Measurements from ENCODE around the gene MYO1B. TPM values are rescaled to one million over a fixed set of nuclear protein-coding genes. Genes with fewer than 3 reads are reported as not detected.

Gene MYO1B
- total RNA-seq, 1 donor: 0.73 TPM

DNA sequence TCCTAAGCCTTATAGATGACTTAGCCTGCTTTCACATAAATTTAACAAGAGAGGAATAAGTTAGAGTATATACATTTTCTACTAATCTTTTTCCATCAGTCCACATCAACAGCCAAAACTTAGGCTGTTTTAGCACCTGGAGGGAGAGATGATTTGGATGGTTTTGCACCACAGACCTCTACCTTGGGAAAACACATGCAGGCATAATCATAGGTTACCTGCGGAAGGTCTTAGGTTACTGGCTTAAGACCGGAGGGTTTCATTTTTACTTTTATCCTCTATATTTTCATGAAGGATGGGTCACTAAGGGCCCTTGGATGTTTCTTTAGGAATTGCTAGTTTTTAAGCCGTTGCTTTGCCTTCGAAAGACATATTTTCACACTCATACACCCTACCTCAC lies 66.0 kb downstream of the MYO1B start:
- no peaks in the 10 kb centered on the region for H3K9me3 ChIP-seq (ENCODE audit: low read depth, low read length)
- H3K4me3 ChIP-seq (ENCODE audit: low read length): no peak overlapping the region
- H3K27me3 ChIP-seq (ENCODE audit: insufficient read depth, low read length): no peaks in the 10 kb centered on the region
- H3K4me1 ChIP-seq (ENCODE audit: insufficient read depth, low read length): no peaks in the 10 kb centered on the region

DNA sequence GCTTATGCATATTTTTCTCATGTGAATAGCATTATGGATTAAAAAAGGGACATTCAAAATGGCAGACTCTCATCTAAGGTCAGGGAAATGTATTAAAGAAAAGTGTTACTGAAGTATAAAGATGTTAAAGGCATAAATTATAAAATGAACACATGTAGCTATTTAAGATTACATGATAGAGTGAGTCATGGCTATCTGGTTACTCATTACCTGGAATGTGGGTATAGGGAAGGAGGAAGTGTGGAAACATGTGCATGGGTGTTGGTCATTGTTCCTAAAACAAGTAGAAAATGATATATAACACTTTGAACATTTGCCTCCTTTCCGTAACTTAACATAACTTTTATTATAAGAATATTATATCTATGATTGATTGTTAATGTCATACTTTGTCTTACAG lies 66.4 kb downstream of the MYO1B start:
- Histone ChIP-seq H3K27me3 (ENCODE audit: insufficient read depth, low read length) (no peaks in the 10 kb centered on the region), H3K9me3 (ENCODE audit: low read depth, low read length) (no peaks in the 10 kb centered on the region)

DNA sequence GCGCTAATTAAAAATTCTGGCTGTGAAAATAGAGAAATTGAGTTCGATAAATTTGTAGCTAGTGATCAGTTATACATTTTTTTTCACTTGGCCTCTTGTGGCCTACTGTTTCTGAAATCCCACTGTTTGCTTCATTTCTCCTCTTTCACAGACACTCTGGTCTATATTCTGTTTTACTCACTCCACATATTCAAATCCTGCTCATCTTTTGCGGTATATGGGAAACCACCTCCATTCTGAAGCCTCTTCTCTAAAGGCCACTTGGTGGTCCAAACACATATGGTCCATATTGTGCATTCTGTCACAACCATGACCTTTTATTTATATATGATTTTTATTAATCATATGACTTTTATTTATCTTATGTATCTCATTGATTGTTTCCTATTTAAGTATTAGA lies 67.0 kb downstream of the MYO1B start:
- Histone ChIP-seq H3K9me3 (ENCODE audit: low read depth, low read length) (no peaks in the 10 kb centered on the region), H3K27me3 (ENCODE audit: insufficient read depth, low read length) (no peaks in the 10 kb centered on the region), H3K4me1 (ENCODE audit: insufficient read depth, low read length) (no peaks in the 10 kb centered on the region), H3K4me3 (ENCODE audit: low read length) (no peak overlapping the region)

More for the DNA sequence above, 66.4 kb downstream of the MYO1B start:
- Histone ChIP-seq H3K4me3 (ENCODE audit: low read length) (no peak overlapping the region), H3K4me1 (ENCODE audit: insufficient read depth, low read length) (no peaks in the 10 kb centered on the region)

DNA sequence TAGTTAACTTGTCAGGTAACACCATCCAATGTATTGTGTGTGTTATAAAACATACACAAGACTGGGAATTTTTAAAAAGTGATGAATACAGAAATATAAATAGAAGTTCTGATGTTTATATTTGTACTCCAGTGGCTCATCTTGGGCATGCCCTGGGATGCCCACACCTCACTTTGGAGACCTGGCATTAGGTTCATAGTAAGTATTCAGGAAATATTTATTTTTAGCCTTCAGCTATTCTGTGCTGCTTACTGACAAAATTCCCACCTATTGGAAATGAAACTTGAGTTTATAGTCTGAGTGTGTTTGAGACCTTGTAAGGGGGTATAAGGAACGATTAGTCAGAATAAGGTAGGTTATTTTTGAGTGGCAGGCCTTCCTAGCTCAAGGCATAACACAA lies 67.5 kb downstream of the MYO1B start:
- Histone ChIP-seq H3K9me3 (ENCODE audit: low read depth, low read length) (no peaks in the 10 kb centered on the region), H3K4me3 (ENCODE audit: low read length) (no peak overlapping the region), H3K4me1 (ENCODE audit: insufficient read depth, low read length) (no peaks in the 10 kb centered on the region), H3K27me3 (ENCODE audit: insufficient read depth, low read length) (no peaks in the 10 kb centered on the region)

DNA sequence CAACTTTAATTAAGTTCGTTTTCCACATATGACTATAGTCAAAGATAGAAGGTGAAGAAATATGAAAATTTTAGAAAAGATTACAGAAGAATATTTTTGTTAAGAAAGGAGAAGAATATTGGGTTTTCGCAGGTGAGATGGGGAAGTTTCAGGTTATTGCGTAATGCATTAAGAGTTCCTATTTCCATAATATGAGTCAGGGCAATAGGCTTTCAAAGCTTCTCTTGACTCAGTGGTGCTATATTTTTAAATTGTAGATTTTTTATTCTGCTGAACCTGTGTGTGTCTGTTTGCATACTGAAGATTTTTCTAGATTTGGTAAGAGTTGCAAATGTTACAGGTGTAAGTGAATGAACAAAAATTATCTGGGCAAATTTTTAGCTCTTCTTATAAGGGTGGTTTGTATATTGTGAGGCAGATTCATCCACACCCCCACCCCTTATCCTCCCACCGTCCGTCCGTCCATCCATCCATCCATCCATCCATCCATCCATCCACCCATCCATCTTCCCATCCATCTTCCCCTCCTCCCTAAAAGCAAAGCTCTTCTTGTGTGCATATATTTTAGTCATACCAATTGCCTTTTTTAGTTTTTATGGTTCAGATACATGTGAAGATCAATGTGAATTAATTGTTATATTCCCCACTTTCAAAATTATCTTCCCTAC lies 69.6 kb downstream of the MYO1B start:
- Histone ChIP-seq H3K9me3 (ENCODE audit: low read depth, low read length) (no peaks in the 10 kb centered on the region), H3K4me3 (ENCODE audit: low read length) (no peak overlapping the region), H3K27me3 (ENCODE audit: insufficient read depth, low read length) (no peaks in the 10 kb centered on the region), H3K4me1 (ENCODE audit: insufficient read depth, low read length) (peaks cover 8% of the 10 kb centered on the region)

DNA sequence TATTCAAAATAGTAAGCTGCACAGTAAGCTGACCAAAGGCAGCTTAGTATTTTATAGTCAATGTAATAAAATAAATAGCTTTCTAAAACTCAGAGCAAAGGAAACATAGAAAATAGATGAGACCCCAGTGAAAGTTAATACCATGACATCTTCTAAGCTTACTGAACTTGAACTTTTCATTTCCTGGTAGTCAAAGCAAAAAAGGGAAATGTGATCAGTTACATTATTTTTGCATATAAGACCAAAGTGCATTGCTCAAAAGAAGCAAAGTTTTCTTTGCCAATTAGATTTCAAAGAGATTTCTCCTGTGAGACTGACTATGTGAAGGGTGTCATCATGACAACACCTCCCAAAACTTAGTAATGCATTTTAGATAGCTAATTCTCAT lies 70.2 kb downstream of the MYO1B start:
- no peaks in the 10 kb centered on the region for H3K9me3 ChIP-seq (ENCODE audit: low read depth, low read length)
- peaks cover 8% of the 10 kb centered on the region for H3K4me1 ChIP-seq (ENCODE audit: insufficient read depth, low read length)
- H3K4me3 ChIP-seq (ENCODE audit: low read length): no peak overlapping the region
- no peaks in the 10 kb centered on the region for H3K27me3 ChIP-seq (ENCODE audit: insufficient read depth, low read length)

DNA sequence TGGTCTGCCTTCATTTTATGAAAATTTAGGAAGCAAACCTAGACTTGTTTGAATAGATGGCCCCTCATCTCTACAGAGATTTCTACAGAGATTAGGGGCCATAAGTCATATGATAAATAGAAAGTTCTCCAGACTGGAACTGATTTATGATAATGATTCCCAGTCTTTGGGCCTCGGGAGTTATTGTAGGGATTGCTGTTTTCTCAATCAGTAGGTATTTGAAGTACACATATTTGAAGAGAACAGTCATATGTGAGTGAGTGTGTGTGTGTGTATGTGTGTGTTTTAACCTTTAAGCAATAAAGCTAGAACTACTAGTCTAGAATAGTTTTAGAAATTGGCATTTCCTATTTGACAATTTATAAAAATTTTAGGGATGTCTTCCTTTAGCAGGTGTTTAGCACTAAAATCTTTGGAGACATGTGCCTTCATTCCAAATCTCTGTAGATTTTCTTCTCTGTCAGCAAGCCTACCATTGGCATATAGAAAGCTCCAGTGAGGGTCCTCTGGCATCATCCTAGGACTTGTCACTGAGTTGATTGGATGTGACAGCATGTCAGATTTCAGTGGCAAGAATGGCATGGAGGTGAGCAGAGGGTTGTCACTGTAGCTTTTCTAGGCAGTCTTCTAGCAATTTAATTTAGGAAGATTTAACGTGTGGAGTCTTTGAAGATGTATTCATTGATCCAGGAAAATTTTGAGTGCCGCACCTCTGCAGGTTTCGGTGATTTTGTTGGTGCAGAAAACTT lies 71.2 kb downstream of the MYO1B start:
- Histone ChIP-seq H3K9me3 (ENCODE audit: low read depth, low read length) (no peaks in the 10 kb centered on the region), H3K27me3 (ENCODE audit: insufficient read depth, low read length) (no peaks in the 10 kb centered on the region), H3K4me1 (ENCODE audit: insufficient read depth, low read length) (peaks cover 9% of the 10 kb centered on the region), H3K4me3 (ENCODE audit: low read length) (no peak overlapping the region)

DNA sequence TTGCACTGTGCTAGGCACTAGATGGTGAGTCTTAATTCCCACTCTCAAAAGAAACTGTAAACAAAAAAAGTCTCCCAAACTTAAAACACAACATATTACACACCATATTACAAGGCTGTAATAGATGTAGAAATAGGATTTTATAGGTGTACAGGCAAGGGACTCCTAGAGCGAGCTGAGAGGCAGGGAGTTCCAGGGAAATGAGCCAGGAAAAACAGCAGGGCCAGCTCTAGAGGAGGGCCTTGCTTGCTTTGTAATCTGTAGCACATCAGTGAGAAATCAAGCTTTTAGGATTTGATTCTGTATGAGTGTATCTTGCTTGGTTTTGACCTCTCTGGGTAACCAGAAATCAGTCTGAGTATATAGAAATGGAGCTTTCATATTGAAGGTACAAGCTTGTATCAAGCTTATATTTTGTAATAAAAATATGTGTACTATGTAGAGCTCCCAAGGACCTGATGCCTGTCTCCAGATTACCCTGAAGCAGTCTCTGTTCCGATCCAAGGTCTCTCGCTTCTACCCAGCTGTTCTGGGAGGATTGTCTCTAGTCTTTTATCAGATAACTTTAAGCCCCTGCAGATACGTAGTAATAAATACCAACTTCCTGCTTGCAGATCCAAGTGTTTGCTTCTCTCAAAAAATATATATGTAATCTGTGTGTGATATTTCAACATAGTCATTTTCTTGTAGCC lies 73.0 kb downstream of the MYO1B start:
- no peak overlapping the region for H3K4me3 ChIP-seq (ENCODE audit: low read length)
- H3K9me3 ChIP-seq (ENCODE audit: low read depth, low read length): no peaks in the 10 kb centered on the region
- no peaks in the 10 kb centered on the region for H3K27me3 ChIP-seq (ENCODE audit: insufficient read depth, low read length)
- peaks cover 19% of the 10 kb centered on the region for H3K4me1 ChIP-seq (ENCODE audit: insufficient read depth, low read length)

DNA sequence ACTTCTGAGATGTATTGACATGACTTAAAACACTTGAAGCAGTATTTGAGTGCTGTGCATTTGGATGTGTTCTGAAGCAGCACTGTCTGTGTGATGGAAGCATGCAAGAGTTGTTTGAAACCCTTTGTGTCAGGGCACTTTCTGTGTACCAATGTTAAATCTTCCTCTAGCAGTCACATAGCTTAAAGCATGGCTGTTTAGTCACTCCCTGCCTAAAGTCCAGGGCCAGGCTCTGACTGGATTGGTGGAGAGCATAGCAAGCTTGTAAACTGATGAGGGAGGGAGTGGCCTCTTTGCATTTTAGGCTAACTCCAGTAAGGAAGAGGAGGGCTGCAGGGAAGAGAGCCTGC lies 73.5 kb downstream of the MYO1B start:
- H3K9me3 ChIP-seq (ENCODE audit: low read depth, low read length): no peaks in the 10 kb centered on the region

DNA sequence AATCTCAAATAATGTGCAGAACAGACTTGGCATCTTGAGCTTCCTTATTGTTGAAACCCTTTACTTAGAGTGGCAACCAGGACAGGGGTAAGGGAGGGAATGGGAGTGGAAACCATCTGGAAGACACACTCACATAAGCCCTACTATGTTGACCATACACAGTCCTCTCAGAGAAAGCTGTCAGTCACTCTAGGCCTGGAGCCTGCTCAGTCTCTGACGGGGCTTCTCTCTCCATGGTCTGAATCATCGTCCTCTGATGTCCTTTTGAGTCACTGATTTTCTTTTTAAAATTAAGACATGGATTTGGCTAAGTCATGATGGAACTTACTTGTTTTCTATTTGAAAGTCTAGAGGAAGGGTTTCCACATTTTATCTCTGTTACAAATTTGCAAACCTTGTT lies 74.0 kb downstream of the MYO1B start:
- H3K4me1 ChIP-seq (ENCODE audit: insufficient read depth, low read length): peaks cover 19% of the 10 kb centered on the region
- no peaks in the 10 kb centered on the region for H3K27me3 ChIP-seq (ENCODE audit: insufficient read depth, low read length)
- no peaks in the 10 kb centered on the region for H3K9me3 ChIP-seq (ENCODE audit: low read depth, low read length)
- H3K4me3 ChIP-seq (ENCODE audit: low read length): no peak overlapping the region

More for the DNA sequence above, 73.5 kb downstream of the MYO1B start:
- no peak overlapping the region for H3K4me3 ChIP-seq (ENCODE audit: low read length)
- H3K27me3 ChIP-seq (ENCODE audit: insufficient read depth, low read length): no peaks in the 10 kb centered on the region
- H3K4me1 ChIP-seq (ENCODE audit: insufficient read depth, low read length): peaks cover 19% of the 10 kb centered on the region

DNA sequence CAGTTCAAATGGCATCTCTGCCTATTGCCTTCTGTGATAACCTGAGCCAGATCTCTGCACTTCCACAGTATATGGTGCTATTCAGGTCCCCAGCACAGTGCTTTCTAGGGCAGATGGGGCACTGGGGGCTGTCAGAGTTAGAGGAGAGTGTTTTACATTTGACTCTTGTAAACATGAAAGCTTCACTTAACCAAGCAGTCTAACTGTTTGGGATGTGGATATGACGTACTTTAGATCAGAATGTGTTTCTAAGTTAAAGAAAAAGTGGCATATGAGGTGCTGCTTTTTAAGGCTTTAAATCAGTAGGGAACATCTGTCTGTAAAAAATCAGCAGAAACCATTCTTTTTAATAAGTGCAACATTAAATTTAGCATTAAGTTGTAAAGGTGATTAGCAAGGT lies 75.7 kb downstream of the MYO1B start:
- Histone ChIP-seq H3K27me3 (ENCODE audit: insufficient read depth, low read length) (no peaks in the 10 kb centered on the region), H3K9me3 (ENCODE audit: low read depth, low read length) (no peaks in the 10 kb centered on the region), H3K4me1 (ENCODE audit: insufficient read depth, low read length) (peaks cover 19% of the 10 kb centered on the region), H3K4me3 (ENCODE audit: low read length) (no peak overlapping the region)

DNA sequence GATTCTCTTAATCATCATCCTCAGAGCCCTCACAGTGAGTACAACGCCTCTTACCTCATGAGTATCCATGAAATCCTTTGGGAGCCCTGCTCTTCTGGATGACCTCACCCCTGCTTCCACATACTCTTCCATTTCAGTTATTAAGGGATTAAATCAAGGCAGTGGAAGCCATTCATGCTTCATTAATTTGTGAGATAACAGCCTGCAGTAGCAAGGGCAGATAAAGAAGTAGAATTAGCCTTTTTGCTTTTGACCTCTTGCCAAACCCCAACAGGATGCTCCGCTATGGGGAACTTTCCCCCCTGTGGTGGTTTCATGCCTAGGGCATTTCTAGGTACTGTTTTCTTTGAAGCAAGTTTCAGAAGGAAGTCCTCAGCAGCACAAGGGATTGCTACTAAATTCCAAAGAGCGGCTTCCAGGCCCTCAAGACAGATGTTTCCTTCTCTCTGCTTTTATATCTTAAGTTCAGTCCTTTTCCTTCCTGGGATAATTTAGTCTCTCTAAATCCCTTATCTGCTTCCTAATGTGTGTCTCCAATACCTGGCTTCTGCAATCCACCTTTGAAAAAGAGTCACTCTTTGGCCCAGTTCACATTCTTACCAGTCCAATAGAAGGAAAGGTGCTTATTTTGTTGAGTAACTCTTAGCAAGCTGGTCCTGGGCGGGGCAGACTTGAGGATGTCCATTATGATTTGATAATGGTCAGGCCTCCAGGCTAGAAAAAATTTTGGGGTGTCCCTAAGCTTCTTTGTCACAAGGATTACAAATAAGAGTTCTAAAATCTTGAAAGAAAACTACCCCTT lies 76.9 kb downstream of the MYO1B start:
- H3K4me1 ChIP-seq (ENCODE audit: insufficient read depth, low read length): peaks cover 19% of the 10 kb centered on the region

DNA sequence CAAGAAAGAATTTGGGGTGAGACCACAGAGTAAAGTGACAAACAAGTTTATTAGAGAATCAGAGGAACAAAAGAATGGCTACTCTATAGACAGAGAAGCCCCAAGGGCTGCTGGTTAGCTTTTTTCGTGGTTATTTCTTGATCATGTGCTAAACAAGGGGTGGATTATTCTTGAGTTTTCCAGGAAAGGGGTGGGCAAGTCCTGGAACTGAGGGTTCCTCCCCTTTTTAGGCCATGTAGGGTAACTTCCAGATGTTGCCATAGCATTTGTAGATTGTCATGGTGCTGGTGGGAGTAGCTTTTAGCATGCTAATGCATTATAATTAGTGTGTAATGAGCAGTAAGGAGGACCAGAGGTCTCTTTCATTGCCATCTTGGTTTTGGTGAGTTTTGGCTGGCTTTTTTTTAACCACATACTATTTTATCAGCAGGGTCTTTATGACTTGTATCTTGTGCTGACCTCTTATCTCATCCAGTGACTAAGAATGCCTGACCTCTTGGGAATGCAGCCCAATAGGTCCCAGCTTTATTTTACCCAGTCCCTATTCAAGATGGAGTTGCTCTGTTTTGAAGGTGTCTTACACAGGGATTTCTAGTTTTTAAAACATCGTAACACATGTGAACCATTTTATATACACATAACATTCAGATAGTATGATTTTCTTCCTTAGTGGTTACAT lies 77.8 kb downstream of the MYO1B start:
- Histone ChIP-seq H3K4me3 (ENCODE audit: low read length) (no peak overlapping the region), H3K9me3 (ENCODE audit: low read depth, low read length) (no peaks in the 10 kb centered on the region), H3K4me1 (ENCODE audit: insufficient read depth, low read length) (peaks cover 19% of the 10 kb centered on the region), H3K27me3 (ENCODE audit: insufficient read depth, low read length) (no peaks in the 10 kb centered on the region)

More for the DNA sequence above, 76.9 kb downstream of the MYO1B start:
- no peaks in the 10 kb centered on the region for H3K9me3 ChIP-seq (ENCODE audit: low read depth, low read length)
- no peaks in the 10 kb centered on the region for H3K27me3 ChIP-seq (ENCODE audit: insufficient read depth, low read length)
- H3K4me3 ChIP-seq (ENCODE audit: low read length): no peak overlapping the region

DNA sequence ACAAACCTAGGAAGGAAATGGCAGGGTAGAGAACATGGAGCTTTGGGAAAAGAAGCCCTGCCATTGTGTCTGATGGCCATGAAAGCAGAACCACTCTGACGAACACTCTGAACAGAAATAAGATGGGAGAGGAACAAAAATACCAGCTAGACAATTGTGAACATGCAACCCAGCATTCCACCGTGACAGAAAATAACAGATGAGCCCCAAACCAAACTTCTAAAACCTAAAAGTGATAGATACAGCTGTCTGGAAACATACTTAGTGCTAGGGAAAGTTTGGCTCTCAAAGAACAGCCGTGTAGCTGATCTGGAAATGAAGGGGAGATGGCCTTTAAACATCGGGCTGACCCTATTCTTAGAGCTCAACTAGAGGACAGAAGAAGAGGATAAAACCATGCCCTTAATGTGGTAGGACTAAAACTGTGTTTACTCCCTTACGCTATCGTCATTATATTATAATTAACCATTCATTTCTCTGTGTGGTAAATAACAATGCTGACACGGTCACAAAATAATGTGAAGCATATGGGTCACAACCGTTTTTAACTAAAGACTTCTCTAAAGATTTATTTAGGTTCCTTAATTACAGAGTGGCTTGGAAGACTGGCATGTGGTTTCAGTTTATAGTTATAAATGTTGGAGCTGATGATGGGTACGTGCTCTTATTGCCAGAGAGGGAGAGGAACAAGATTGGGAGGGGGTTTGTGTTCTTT lies 80.6 kb downstream of the MYO1B start:
- Histone ChIP-seq H3K4me1 (ENCODE audit: insufficient read depth, low read length) (peaks cover 11% of the 10 kb centered on the region), H3K27me3 (ENCODE audit: insufficient read depth, low read length) (no peaks in the 10 kb centered on the region), H3K9me3 (ENCODE audit: low read depth, low read length) (no peaks in the 10 kb centered on the region), H3K4me3 (ENCODE audit: low read length) (no peak overlapping the region)

All from mononuclear cell (primary cell).